Measurements from ENCODE around the gene ZNF330.

The ZNF330 gene

GRCh38 chr4:141238186-141238585 is 17.5 kb downstream of the ZNF330 start:
- DNase-seq: no peak

GRCh38 chr4:141240259-141240658 is 19.6 kb downstream of the ZNF330 start:
- no peak for DNase-seq

- DNase-seq: no peak
Observed at GRCh38 chr4:141240671-141241070, 20.0 kb downstream of the ZNF330 start.

GRCh38 chr4:141241986-141242385 is 21.3 kb downstream of the ZNF330 start:
- no peak for DNase-seq

- DNase-seq: no peak
Observed at GRCh38 chr4:141244419-141244818, 23.7 kb downstream of the ZNF330 start.

- DNase-seq: no peak
Observed at GRCh38 chr4:141246243-141246642, 25.5 kb downstream of the ZNF330 start.

- DNase-seq: no peak
Observed at GRCh38 chr4:141246683-141247429, 26.2 kb downstream of the ZNF330 start.

- DNase-seq: no peak
Observed at GRCh38 chr4:141247430-141247780, 26.7 kb downstream of the ZNF330 start.

GRCh38 chr4:141248029-141248428 is 27.3 kb downstream of the ZNF330 start:
- DNase-seq: no peak

GRCh38 chr4:141248486-141248885 is 27.8 kb downstream of the ZNF330 start:
- DNase-seq: no peak

- DNase-seq: no peak
Observed at GRCh38 chr4:141254326-141254725, 33.6 kb downstream of the ZNF330 start.

- DNase-seq: no peak
Observed at GRCh38 chr4:141255016-141255415, 34.3 kb downstream of the ZNF330 start.

GRCh38 chr4:141258558-141258957 is 37.9 kb downstream of the ZNF330 start:
- no peak for DNase-seq

- DNase-seq: peak; percentile 45
Observed at GRCh38 chr4:141275834-141276233, 55.1 kb downstream of the ZNF330 start.

GRCh38 chr4:141283152-141283551 is 62.5 kb downstream of the ZNF330 start:
- DNase-seq: no peak

- DNase-seq: no peak
Observed at GRCh38 chr4:141283563-141283962, 62.9 kb downstream of the ZNF330 start.

Data from NCI-H2029 treated with DMSO at 0.1 percent for 48 hours (cell line).